Spleen (tissue), 7 donors: ENCODE measurements around the gene SESTD1.

Experiments
- POLR2A ChIP-seq, 3 donors: fragments of 450-650 bp; IDR thresholded peaks; one replicate each; pipeline ENCODE4 v1.5.1; 2017; ENCODE audit warnings: antibody characterized with exemption in 3 of 3, mild to moderate bottlenecking in 1 of 3
- TF ChIP-seq, protein P1 (sequence below), 11 experiments: fragments of 200-600 bp in 7 of 11; fragments of 450-650 bp in 4 of 11; sonication (generic) in 4 of 11; IDR thresholded peaks in 8 of 11; conservative IDR thresholded peaks in 3 of 11; 1 replicate in 7 of 11; 2 replicates in 4 of 11; pipeline versions ENCODE4 v1.4.0 to v1.8.0; 2016 to 2021; ENCODE audit warnings: antibody characterized with exemption in 11 of 11, inconsistent platforms in 4 of 11, mild to moderate bottlenecking in 1 of 11
- donor health status: DM: no; HTN: no; CAD: no; lungs with moderate emphysema.
- donor health status: DM: no; HTN: no; CAD: no.
- donor health status: DM: no; HTN: no; CAD: no.

DNA sequence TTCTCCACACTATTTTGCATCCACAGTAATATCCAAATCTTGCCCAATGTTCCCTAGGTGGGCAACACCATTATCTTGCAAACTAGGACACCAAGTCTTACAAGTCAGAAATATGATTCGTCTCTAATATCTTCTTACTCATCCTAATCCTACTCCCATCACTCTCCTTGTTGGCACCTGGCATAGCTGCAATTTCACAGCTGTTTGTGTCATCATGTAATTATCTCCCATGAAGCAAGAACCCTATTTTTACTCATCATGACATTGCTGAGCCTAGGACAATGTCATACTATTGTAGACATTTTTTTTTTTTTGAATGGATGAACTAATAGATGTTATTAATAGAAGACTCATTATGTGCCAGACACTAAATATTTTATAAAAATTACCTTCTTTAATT, 123.4 kb downstream of the SESTD1 start:
- TF ChIP-seq, protein P1, sequence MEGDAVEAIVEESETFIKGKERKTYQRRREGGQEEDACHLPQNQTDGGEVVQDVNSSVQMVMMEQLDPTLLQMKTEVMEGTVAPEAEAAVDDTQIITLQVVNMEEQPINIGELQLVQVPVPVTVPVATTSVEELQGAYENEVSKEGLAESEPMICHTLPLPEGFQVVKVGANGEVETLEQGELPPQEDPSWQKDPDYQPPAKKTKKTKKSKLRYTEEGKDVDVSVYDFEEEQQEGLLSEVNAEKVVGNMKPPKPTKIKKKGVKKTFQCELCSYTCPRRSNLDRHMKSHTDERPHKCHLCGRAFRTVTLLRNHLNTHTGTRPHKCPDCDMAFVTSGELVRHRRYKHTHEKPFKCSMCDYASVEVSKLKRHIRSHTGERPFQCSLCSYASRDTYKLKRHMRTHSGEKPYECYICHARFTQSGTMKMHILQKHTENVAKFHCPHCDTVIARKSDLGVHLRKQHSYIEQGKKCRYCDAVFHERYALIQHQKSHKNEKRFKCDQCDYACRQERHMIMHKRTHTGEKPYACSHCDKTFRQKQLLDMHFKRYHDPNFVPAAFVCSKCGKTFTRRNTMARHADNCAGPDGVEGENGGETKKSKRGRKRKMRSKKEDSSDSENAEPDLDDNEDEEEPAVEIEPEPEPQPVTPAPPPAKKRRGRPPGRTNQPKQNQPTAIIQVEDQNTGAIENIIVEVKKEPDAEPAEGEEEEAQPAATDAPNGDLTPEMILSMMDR (IDR thresholded peaks at IDR 0.05 in 8 of 11, conservative IDR thresholded peaks at IDR 0.05 in 3 of 11): no peak
- TF ChIP-seq POLR2A (IDR thresholded peaks at IDR 0.05): no peak
